Activated CD4-positive, alpha-beta memory T cell treated with anti-CD3 and anti-CD28 coated beads, Interleukin-2, amount 10 ng/mL, durations not matched to agents 7 days and 5 days (primary cell): ENCODE measurements around the gene SQOR. TPM values are rescaled to one million over a fixed set of nuclear protein-coding genes. Genes with fewer than 3 reads are reported as not detected.

Experiments
- CTCF ChIA-PET: fragments of 350-600 bp; sonication (Branson Sonifier 250); formaldehyde crosslinking; loops from one replicate; lab custom pipeline; 2021; ENCODE audit warnings: antibody characterized with exemption, inconsistent platforms; lab: Charles Lee
- POLR2A ChIA-PET: fragments of 350-600 bp; sonication (Branson Sonifier 250); formaldehyde crosslinking; loops from one replicate; lab custom pipeline; 2021; ENCODE audit warnings: antibody characterized with exemption; lab: Charles Lee
- DNase-seq: peaks from one replicate; pipeline ENCODE4 v3.0.0-alpha.2; 2020
- H3K27ac Mint-ChIP-seq: one replicate; pipeline ENCODE4 v1.8.0; 2021; ENCODE audit warnings: mild to moderate bottlenecking, mixed read lengths
- H3K27me3 Mint-ChIP-seq: one replicate; pipeline ENCODE4 v1.8.0; 2021; ENCODE audit warnings: mixed read lengths
- H3K36me3 Mint-ChIP-seq: one replicate; pipeline ENCODE4 v1.8.0; 2021; ENCODE audit warnings: low read depth, mixed read lengths
- H3K4me1 Mint-ChIP-seq: one replicate; pipeline ENCODE4 v1.8.0; 2021; ENCODE audit warnings: mixed read lengths
- H3K4me3 Mint-ChIP-seq: one replicate; pipeline ENCODE4 v1.8.0; 2021; ENCODE audit warnings: mild to moderate bottlenecking, mixed read lengths
- H3K9me3 Mint-ChIP-seq: one replicate; pipeline ENCODE4 v1.8.0; 2021; ENCODE audit warnings: mixed read lengths
- total RNA-seq, 2 experiments: library from RNA; stranded (reverse); gene quantifications; one replicate each; pipeline ENCODE4 v1.2.3, GENCODE V29; 2021

The SQOR gene
- total RNA-seq, 2 experiments from 2014 or later, result 139 to 142 TPM

DNA sequence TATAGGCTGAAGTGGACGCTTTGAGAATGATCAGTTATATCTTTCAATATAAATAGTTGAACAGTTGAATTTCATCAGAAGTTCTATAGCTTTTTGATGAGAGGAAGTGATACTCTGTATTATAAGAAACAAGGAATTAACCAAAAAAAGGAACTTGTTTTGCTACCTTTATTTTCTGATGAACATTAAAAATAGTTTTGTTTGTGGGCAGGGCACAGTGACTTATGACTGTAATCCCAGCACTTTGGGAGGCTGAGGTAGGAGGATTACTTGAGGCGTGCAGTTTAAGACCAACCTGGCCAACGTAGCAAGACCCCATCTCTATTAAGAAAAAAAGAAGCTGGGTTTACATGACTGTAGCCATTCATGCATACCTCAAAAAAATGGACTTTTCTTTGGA is 30.9 kb upstream of the SQOR start:
- ChIA-PET CTCF (no interaction called here), POLR2A (interaction anchor here (1.6 kb wide), 1 partner anchor 17 kb away, joined by 4 read pairs; no protein-coding TSS in a partner anchor)
- no peaks in the 10 kb centered on the region for H3K27me3 Mint-ChIP-seq
- no peak for DNase-seq
- H3K36me3 Mint-ChIP-seq, result peaks cover 14% of the 10 kb centered on the region
- no peak overlapping the region for H3K27ac Mint-ChIP-seq
- no peak overlapping the region for H3K4me3 Mint-ChIP-seq
- peaks cover 10% of the 10 kb centered on the region for H3K4me1 Mint-ChIP-seq
- H3K9me3 Mint-ChIP-seq, result no peaks in the 10 kb centered on the region

DNA sequence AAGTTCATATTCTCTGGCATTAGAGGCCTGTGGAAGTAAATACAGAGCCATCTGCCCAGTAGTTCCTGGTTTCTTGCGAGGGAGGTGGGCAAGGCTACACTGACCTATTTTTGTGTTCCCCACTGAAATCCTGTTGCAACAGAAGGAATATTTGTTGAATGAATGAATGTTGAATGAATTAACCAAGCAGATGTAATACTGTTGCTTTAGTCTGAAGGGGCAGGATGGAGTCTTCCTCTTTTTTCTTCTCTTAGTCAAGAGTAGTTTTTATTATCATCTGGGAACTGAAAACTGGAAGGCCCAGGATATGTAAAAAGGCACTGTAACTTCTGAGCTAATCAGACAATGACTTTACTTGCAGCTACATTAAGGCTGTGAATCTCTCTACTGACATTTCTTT is 30.5 kb upstream of the SQOR start:
- Mint-ChIP-seq H3K4me1 (peaks cover 10% of the 10 kb centered on the region), H3K27me3 (no peaks in the 10 kb centered on the region), H3K36me3 (peaks cover 14% of the 10 kb centered on the region), H3K27ac (no peak overlapping the region), H3K4me3 (no peak overlapping the region), H3K9me3 (no peaks in the 10 kb centered on the region)
- ChIA-PET POLR2A (interaction anchor here (1.6 kb wide), 1 partner anchor 18 kb away, joined by 4 read pairs; no protein-coding TSS in a partner anchor), CTCF (no interaction called here)
- no peak for DNase-seq

DNA sequence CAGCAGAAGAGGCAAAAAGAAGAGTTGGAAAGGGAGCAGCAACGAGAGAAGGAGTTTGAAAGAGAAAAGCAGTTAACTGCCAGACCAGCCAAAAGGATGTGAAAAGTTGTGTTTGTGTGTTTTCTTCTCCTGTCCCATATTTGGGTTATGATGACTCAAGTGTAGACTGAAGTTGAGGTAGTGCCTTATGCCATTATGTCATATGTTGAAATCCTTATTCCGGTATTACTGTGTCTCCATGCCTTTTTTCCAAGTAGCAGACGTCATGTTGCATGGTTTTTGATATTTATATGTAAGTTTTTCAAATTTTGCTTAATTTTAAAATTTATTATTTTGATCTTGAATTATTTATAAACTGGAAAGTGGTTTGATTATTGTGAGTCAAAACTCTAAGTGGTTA is 28.4 kb upstream of the SQOR start:
- no peak for DNase-seq
- ChIA-PET POLR2A (interaction anchor here (1.7 kb wide), 1 partner anchor 19 kb away, joined by 7 read pairs; the partner anchor contains the start of gene BLOC1S6), CTCF (interaction anchor here (1.0 to 1.6 kb wide), 3 partner anchors 8 to 176 kb away, joined by 3 to 5 read pairs (median 4); no protein-coding TSS in a partner anchor)
- Mint-ChIP-seq H3K27me3 (no peaks in the 10 kb centered on the region), H3K9me3 (no peaks in the 10 kb centered on the region), H3K4me3 (no peak overlapping the region), H3K27ac (no peak overlapping the region), H3K4me1 (peaks cover 10% of the 10 kb centered on the region), H3K36me3 (peaks cover 11% of the 10 kb centered on the region)

DNA sequence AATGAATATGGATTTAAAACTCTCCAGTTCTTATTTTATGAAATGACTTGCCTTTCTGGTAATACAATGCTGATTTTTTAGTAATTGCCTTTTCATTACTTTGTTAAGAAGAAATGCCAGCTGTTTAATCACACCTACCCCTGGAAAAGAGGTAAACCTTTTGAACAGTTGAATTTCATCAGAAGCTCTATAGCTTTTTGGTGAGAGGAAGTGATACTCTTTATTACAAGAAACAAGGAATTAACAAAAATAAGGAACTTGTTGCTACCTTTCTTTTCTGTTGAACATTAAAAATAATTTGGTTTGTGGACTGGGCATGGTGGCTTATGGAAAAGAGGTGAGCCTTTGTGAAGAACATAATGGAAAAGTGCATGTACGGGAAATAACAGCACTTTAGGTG is 28.0 kb upstream of the SQOR start:
- Mint-ChIP-seq H3K4me1 (peaks cover 10% of the 10 kb centered on the region), H3K27me3 (no peaks in the 10 kb centered on the region), H3K36me3 (peaks cover 11% of the 10 kb centered on the region), H3K4me3 (no peak overlapping the region), H3K9me3 (no peaks in the 10 kb centered on the region), H3K27ac (no peak overlapping the region)
- CTCF ChIA-PET, result interaction anchor here (1.4 to 1.6 kb wide), 2 partner anchors 9 to 176 kb away, joined by 4 to 5 read pairs; no protein-coding TSS in a partner anchor
- no peak for DNase-seq
- POLR2A ChIA-PET, result interaction anchor here (1.7 kb wide), 1 partner anchor 20 kb away, joined by 7 read pairs; the partner anchor contains the start of gene BLOC1S6

DNA sequence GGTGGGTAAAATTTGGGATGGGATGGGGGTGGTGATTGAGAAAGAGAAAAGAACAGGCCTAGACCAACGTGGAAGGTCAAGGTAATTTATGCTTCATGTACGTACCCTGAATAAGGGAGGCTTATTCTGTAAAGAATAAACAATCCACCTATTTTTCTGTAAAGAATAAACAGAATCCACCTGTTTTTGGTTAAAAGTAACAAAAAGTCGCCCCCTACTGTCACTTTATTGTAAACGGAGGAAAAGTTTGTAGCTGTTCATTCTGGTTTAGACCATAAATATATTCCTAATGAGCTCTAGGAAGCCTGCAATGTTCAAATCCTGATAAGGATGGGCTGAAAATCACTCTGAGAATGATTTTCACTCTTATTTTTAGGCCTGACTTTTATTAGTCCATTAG is 23.5 kb upstream of the SQOR start:
- Mint-ChIP-seq H3K36me3 (peaks cover 7% of the 10 kb centered on the region), H3K4me1 (peaks cover 19% of the 10 kb centered on the region), H3K4me3 (no peak overlapping the region), H3K9me3 (no peaks in the 10 kb centered on the region), H3K27me3 (no peaks in the 10 kb centered on the region), H3K27ac (no peak overlapping the region)
- ChIA-PET POLR2A (interaction anchor here (0.7 to 3.8 kb wide), 3 partner anchors 19 to 152 kb away, joined by 3 to 23 read pairs (median 5); partner anchors contain the start of gene BLOC1S6), CTCF (interaction anchor here (0.6 to 3.8 kb wide), 16 partner anchors 8 to 182 kb away, joined by 3 to 75 read pairs (median 3); partner anchors contain the start of gene BLOC1S6)
- no peak for DNase-seq

DNA sequence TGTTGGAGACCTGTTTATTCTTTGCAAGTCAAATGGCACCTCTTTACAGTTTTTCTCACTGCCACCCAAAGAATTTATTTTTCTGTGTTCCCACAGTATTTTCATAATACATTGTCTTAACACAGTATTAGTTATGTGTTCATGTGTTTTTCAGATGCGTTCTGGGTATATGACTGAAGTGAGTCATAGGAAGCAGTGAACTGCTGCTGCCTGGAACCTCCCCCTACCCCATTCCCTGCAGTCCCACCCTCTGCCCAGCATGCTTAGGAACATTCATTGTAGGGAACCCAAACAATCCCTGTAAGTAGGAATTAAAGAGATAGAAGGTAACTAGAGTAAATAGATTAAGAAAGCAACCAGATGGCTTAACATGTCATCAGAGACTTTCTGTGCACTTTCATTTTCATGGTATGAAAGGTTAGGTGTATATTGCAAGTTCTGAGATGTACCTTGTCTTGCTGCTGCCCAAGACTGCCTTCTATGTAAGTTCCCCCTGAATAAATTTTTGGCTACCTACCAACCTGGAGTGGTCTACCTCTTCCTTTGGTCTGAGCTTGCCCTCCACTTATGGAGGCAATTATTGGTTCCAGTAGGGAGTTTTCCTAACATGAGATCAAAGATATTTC is 21.9 kb upstream of the SQOR start:
- ChIA-PET CTCF (interaction anchor here (1.3 to 3.8 kb wide), 8 partner anchors 9 to 183 kb away, joined by 3 to 75 read pairs (median 6); partner anchors contain the start of gene BLOC1S6), POLR2A (interaction anchor here (3.8 kb wide), 1 partner anchor 26 kb away, joined by 23 read pairs; the partner anchor contains the start of gene BLOC1S6)
- no peak for DNase-seq

DNA sequence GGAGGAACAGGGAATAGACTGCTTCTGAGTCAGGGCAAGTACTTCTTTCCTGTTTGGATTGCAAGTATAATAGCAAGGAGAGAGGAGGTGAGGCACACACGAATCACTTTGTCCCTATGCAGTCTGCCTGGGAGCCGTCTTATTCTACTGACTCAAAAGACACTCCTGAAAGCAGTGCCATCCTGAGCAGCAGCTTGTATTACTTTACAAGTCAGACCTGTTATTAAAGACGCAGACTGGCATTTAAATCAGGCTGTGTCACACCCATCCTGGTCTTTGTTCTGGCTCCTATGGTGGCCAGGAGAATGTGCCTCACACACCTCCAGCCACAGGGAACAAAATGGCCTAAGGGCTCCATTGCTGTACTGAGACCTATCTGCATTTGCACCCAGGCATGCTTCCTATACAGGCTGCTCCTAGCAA is 17.9 kb upstream of the SQOR start:
- Mint-ChIP-seq H3K36me3 (no peaks in the 10 kb centered on the region), H3K9me3 (no peaks in the 10 kb centered on the region), H3K27me3 (no peaks in the 10 kb centered on the region), H3K27ac (no peak overlapping the region), H3K4me3 (no peak overlapping the region), H3K4me1 (peaks cover 14% of the 10 kb centered on the region)
- DNase-seq, result no peak
- CTCF ChIA-PET, result interaction anchor here (2.0 kb wide), 1 partner anchor 158 kb away, joined by 8 read pairs; no protein-coding TSS in a partner anchor
- POLR2A ChIA-PET, result interaction anchor here (0.6 to 1.2 kb wide), 3 partner anchors 25 to 30 kb away, joined by 3 read pairs; partner anchors contain the start of gene BLOC1S6

More for the DNA sequence above, 21.9 kb upstream of the SQOR start:
- no peak overlapping the region for H3K27ac Mint-ChIP-seq
- peaks cover 14% of the 10 kb centered on the region for H3K4me1 Mint-ChIP-seq
- no peaks in the 10 kb centered on the region for H3K27me3 Mint-ChIP-seq
- no peaks in the 10 kb centered on the region for H3K36me3 Mint-ChIP-seq
- no peaks in the 10 kb centered on the region for H3K9me3 Mint-ChIP-seq
- H3K4me3 Mint-ChIP-seq, result no peak overlapping the region

DNA sequence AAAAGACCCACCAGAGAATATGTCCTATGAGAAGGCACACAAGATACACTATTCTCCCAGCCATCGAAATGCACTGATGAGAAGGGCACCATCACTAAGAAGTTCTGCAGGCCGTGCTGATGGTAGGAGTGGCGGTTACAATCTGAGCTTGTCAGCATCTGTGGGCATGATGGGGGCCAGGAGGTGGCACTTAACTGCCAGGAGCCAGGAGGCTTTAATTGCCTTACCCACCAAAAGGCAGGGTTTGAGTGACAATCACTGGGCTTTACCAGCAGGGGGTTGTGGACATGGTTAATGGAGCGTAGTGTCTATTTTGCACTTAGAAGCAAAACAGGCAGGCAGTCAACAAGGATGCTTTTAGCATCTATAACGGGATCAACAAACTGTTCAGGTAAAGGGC is 16.0 kb upstream of the SQOR start:
- peaks cover 5% of the 10 kb centered on the region for H3K36me3 Mint-ChIP-seq
- H3K4me1 Mint-ChIP-seq, result peaks cover 2% of the 10 kb centered on the region
- no peak for DNase-seq
- H3K9me3 Mint-ChIP-seq, result no peaks in the 10 kb centered on the region
- H3K27ac Mint-ChIP-seq, result no peak overlapping the region
- ChIA-PET CTCF (interaction anchor here (0.9 kb wide), 1 partner anchor 16 kb away, joined by 4 read pairs; the partner anchor contains the start of gene SQOR), POLR2A (interaction anchor here (0.9 kb wide), 1 partner anchor 32 kb away, joined by 4 read pairs; the partner anchor contains the start of gene BLOC1S6)
- H3K27me3 Mint-ChIP-seq, result peaks cover 13% of the 10 kb centered on the region
- no peak overlapping the region for H3K4me3 Mint-ChIP-seq

DNA sequence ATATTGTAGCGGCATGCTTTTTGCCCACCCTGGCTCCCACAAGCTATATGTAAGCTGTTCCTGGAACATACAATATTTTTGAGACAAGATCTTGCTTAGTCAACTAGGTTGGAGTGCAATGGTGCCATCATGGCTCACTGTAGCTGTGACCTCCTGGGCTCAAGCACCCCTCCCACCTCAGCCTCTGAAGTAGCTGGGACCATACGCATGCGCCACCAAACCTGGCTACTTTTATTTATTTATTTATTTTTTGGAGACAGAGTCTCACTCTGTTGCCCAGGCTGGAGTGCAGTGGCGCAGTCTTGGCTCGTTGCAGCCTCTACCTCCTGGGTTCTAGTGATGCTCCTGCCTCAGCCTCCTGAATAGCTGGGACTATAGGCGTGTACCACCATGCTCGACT is 6.7 kb upstream of the SQOR start:
- Mint-ChIP-seq H3K9me3 (peaks cover 8% of the 10 kb centered on the region), H3K27me3 (peaks cover 13% of the 10 kb centered on the region), H3K4me1 (peaks cover 14% of the 10 kb centered on the region), H3K27ac (no peak overlapping the region), H3K36me3 (peaks cover 7% of the 10 kb centered on the region), H3K4me3 (no peak overlapping the region)
- no peak for DNase-seq
- POLR2A ChIA-PET, result interaction anchor here (0.8 kb wide), 1 partner anchor 10 kb away, joined by 4 read pairs; no protein-coding TSS in a partner anchor
- CTCF ChIA-PET, result no interaction called here

DNA sequence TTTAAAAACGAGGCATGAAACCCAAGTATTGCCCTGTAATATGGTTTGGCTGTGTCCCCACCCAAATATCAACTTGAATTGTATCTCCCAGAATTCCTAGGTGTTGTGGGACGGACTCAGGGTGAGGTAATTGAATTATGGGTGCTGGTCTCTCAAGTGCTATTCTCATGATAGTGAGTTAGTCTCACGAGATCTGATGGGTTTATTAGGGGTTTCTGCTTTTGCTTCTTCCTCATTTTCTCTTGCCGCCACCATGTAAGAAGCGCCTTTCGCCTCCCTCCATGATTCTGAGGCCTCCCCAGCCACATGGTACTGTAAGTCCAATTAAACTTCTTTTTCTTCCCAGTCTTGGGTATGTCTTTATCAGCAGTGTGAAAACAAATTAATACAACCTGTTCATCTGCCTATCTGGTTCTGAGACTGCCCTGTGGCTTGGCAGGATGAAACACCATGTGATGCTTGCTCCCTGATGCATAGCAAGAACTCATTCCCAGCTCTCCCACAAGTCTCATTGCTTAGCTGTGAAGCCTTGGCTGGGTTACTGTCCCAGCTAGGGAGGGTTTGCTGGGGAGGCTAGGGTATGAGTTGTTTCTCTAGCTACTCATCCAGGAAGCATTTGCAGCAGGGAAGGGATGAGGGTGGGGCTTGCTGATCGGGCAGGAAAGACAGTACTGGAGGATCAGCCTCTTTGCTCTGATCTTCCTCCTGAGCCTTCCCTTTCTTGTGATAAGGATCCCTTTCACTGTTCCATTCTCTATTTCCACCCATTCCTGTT is 3.7 kb upstream of the SQOR start:
- Mint-ChIP-seq H3K4me3 (peak overlapping the region; percentile 53), H3K36me3 (peaks cover 10% of the 10 kb centered on the region), H3K27me3 (peaks cover 5% of the 10 kb centered on the region), H3K9me3 (peaks cover 5% of the 10 kb centered on the region), H3K4me1 (peaks cover 22% of the 10 kb centered on the region), H3K27ac (no peak overlapping the region)
- CTCF ChIA-PET, result interaction anchor here (1.1 kb wide), 1 partner anchor 18 kb away, joined by 4 read pairs; no protein-coding TSS in a partner anchor
- POLR2A ChIA-PET, result interaction anchor here (0.6 to 1.4 kb wide), 2 partner anchors 44 to 435 kb away, joined by 3 read pairs; partner anchors contain the start of gene BLOC1S6
- no peak for DNase-seq

DNA sequence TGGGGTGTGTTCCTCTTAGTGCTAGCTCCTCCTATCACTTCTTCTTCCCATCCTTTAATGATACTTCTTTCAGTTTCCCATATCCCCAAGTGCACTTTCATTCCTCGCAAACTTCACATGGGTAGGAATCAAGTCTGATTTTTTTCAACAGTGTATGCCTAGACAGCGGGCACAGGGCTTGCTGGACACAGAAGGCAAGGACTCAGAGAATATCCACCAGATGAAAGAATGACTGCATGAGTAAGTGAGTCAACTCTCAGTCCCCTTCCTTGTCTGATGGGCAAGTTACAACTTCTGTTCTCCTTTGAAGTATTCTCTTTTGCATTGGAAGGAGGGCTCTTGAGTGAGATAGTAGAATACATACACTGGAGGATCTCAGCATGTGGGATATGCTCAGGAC is 3.1 kb upstream of the SQOR start:
- ChIA-PET POLR2A (no interaction called here), CTCF (interaction anchor here (1.1 kb wide), 1 partner anchor 18 kb away, joined by 4 read pairs; no protein-coding TSS in a partner anchor)
- Mint-ChIP-seq H3K4me3 (peak overlapping the region; percentile 53), H3K36me3 (peaks cover 8% of the 10 kb centered on the region), H3K27me3 (peaks cover 5% of the 10 kb centered on the region), H3K27ac (no peak overlapping the region), H3K9me3 (no peaks in the 10 kb centered on the region), H3K4me1 (peaks cover 23% of the 10 kb centered on the region)
- no peak for DNase-seq

DNA sequence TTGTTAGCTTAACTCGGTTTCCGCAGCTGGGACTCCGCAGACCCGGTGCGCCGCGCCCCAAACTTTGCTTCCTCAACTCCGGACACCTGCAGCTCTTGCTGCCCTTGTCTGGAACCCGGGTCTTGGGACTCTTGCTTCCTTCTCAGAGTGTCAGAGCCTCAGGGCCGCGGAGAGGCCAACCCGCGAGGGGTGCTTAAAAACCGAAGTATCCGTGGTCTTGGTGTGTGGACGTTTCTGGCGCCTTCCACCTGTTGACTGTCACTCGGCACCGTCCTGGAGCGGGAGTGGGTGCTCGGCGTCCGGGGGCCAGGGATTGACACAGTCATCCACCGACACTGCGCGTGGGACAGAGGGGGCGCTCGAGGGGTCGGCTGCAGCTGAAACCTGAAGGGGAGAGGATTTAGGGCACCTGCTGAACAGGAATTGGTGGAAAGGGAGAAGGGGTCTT is 386 bp downstream of the SQOR start:
- H3K27ac Mint-ChIP-seq, result peak overlapping the region; percentile 92
- CTCF ChIA-PET, result interaction anchor here (1.0 to 1.3 kb wide), 4 partner anchors 16 to 71 kb away, joined by 4 to 6 read pairs (median 5); no protein-coding TSS in a partner anchor
- peak; percentile 76 for DNase-seq
- POLR2A ChIA-PET, result interaction anchor here (0.8 to 4.1 kb wide), 15 partner anchors 9 to 435 kb away, joined by 3 to 48 read pairs (median 5); partner anchors contain the start of gene BLOC1S6
- no peaks in the 10 kb centered on the region for H3K9me3 Mint-ChIP-seq
- no peaks in the 10 kb centered on the region for H3K27me3 Mint-ChIP-seq
- peak overlapping the region; percentile 99 for H3K4me3 Mint-ChIP-seq
- peaks cover 41% of the 10 kb centered on the region for H3K36me3 Mint-ChIP-seq
- H3K4me1 Mint-ChIP-seq, result peaks cover 56% of the 10 kb centered on the region
